ENCODE measurements around the gene WDR26. TPM values are rescaled to one million over a fixed set of nuclear protein-coding genes. Genes with fewer than 3 reads are reported as not detected.
"Not testable (repeated sequence)": the region's sequence is repeated elsewhere in the genome, so short reads cannot be mapped to it uniquely, and the experiment has no call there.

The WDR26 gene
- 48.1 and 52.6 TPM in 2 replicates for total RNA-seq (2014; rRNA removed; shearing (Covaris generic))
- 45.9 and 53.0 TPM in 2 replicates for polyA plus RNA-seq (2014; cell fraction: nucleus; rRNA removed)

GRCh38 chr1:224434691-224435317 is at the start of gene WDR26:
Gene WDR26 (minus strand): TSS chr1:224434797.
- DNase-seq (ENCODE audit: extremely low read depth, low read depth) = peak; percentile 84

- not testable (repeated sequence) for DNase-seq (ENCODE audit: extremely low read depth, low read depth)
Measured at GRCh38 chr1:224483206-224483605, 48.6 kb upstream of the WDR26 start.

GRCh38 chr1:224482619-224483018 is 48.0 kb upstream of the WDR26 start:
- no peak for DNase-seq (ENCODE audit: extremely low read depth, low read depth)

DNA sequence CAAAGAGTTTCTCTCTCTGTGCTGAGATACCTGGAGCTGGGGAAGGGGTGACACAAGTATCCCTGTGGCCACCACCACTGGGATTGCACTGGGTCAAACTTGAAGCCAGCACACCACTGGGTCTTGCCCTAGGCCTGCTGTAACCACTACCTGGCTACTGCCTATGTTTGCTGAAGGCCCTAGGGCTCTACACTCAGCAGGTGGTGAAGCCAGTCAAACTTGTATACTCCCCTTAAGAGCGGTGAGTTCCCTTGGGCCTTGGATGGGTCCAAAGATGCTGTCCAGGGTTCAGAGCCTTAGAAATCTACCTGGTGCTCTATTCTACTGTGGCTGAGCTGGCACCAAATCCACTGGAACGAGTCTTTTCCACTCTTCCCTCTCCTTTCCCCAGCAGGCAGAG is 47.0 kb upstream of the WDR26 start:
- DNase-seq (ENCODE audit: extremely low read depth, low read depth) = no peak

DNA sequence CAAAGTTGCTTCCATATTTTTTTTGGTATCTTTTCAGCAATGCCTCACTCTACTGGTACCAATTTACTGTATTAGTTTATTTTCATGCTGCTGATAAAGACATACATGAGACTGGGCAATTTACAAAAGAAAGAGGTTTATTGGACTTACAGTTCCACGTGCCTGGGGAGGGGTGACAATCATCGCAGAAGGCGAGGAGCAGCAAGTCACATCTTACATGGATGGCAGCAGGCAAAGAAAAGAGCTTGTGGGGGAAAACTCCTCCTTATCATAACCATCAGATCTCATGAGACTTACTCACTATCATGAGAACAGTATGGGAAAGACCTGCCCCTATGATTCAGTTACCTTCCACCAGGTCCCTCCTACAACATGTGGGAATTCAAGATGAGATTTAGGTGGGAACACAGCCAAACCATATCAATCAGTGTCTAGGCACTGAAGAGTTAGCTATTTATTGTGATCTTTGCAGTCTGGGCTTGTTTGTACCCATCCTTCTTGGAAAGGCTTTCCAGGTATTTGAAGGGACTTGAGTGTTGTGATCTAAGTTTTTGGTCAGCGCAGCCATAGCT is 46.4 kb upstream of the WDR26 start:
- DNase-seq (ENCODE audit: extremely low read depth, low read depth) = not testable (repeated sequence)

DNA sequence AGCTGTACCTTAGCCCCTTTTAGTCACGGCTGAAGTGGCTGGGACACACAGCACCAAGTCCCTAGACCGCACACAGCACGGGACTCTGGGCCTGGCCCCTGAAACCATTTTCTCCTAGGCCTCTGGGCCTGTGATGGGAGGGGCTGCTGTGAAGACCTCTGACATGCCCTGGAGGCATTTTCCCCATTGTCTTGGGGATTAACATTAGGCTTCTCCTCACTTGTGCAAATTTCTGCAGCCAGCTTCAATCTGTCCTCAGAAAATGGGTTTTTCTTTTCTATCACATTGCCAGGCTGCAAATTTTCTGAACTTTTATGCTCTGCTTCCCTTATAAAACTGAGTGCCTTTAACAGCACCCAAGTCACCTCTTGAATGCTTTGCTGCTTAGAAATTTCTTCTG is 45.6 kb upstream of the WDR26 start:
- not testable (repeated sequence) for DNase-seq (ENCODE audit: extremely low read depth, low read depth)

DNA sequence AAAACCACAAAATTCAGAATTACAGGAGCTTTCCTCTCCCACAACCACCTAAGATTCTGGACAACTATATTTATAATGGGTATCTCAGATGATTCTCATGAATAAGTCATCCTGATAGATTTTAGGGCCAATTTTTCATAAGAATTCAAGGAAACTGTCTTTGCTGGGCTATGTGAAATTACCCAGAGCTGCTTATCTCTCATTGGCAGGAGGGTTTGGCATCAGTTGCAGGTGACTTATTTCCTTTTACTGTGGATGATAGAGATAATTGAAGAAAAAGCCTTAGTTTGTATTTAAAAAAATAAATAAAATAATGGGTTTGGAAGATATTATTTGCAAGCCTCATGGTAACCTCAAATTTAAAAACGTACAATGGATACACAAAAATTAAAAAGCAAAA is 38.2 kb upstream of the WDR26 start:
- no peak for DNase-seq (ENCODE audit: extremely low read depth, low read depth)

GRCh38 chr1:224466154-224466553 is 31.6 kb upstream of the WDR26 start:
- no peak for DNase-seq (ENCODE audit: extremely low read depth, low read depth)

DNA sequence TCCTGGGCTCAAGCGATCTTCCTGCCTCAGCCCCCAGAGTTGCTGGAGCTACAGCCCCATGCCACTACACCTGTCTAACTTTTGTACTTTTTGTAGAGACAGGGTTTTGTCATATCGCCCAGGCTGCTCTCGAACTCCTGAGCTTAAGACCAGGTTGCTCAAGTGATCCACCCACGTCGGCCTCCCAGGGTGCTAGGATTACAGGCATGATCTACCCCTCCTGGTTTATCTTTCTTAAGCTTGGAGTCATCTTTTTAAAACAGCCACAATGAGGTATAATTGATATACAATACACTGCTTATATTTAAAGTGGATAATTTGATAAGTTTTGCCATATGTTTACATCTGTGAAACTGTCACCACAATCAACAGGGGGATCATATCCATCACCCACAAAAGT is 25.4 kb upstream of the WDR26 start:
- no peak for DNase-seq (ENCODE audit: extremely low read depth, low read depth)

- DNase-seq (ENCODE audit: extremely low read depth, low read depth) = no peak
Measured at GRCh38 chr1:224458996-224459395, 24.4 kb upstream of the WDR26 start.

DNA sequence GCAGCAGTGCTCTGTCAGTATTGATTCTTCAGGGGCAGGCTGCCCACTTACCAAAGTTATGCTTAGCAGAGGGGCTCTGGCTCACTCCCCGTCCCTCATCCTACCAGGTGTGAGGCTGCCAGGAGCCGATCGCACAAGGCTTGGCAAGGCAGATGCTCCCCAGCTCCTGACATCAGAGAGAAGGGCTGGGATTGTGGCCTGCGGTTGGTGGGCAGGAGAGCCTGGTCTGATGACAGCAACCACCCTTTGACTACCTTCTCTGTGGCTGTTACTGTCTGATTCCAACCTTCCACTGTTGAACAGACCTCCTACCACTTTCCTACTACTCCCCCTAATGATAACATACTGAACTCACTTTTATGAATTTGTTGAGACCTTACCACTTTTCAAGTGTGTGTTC is 23.7 kb upstream of the WDR26 start:
- no peak for DNase-seq (ENCODE audit: extremely low read depth, low read depth)

DNA sequence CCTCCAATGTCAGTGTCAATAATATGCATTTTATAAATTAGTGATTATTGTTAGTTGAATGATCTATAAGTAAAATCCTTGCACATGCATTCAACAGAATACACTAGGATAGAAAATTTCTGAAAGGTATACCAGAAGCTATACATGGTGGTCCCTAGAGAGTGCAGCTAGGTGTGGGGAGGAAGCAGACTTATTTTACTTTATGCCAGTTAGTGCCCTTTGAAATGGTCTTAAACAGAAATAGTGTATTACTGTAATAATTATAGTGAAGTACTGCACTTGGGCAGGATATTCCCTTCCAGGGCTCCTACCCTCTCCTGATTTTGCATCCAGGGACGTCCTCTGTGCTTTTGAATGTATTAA is 23.2 kb upstream of the WDR26 start:
- DNase-seq (ENCODE audit: extremely low read depth, low read depth) = no peak

DNA sequence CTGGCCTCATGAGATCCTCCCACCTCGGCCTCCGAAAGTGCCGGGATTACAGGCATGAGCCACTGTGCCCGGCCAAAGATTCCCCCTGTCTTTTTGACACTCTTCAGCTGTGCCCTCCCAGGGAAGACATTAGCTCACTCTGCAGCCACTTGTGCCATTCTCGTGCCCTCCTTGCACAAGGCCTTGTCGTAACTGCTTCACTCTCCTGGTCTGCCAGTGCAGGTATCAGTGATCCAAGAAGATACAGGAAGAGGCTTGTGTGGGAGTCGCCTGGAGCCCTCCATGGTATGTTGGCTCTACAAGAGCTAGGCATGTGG is 22.0 kb upstream of the WDR26 start:
- DNase-seq (ENCODE audit: extremely low read depth, low read depth) = no peak

- no peak for DNase-seq (ENCODE audit: extremely low read depth, low read depth)
Measured at GRCh38 chr1:224454402-224455055, 19.9 kb upstream of the WDR26 start.

DNA sequence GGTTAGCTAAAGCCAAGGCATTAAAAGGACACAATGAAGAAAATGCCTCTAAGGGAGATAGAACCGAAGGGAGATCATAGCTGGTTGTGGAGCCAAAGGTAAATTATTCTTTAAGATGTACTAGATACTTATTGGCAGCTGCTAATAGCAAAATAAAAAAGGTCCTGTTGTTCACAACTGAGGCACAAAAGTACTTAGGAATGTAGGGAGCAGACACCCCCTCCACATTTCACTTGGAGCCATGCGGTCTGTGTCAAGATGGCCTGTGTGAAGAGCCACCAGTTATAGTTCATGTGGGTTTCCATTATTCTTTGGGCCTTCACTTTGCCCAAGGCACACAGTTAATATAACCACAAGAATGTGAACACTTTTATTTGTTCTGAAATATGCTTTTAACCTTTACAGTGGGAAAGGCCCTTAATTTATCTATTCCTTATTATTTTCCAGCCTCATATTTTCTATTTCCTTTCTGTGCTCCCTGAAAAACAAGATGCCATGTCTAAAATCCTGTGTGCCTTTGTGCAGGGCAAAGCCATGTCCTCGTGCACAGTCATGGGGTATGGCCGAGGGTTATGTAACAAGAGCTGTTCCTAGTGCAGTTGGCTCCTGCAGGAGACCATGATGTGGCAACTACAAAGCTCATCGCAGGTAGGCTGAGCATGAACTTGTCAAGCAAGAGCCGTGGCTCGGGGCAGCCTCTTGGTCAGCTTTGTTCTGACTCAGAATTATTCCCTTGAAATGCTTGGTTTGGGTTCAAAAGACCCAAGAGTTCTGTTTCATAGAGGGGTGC is 16.2 kb upstream of the WDR26 start:
- no peak for DNase-seq (ENCODE audit: extremely low read depth, low read depth)

- no peak for DNase-seq (ENCODE audit: extremely low read depth, low read depth)
Measured at GRCh38 chr1:224450159-224450558, 15.6 kb upstream of the WDR26 start.

- DNase-seq (ENCODE audit: extremely low read depth, low read depth) = no peak
Measured at GRCh38 chr1:224448453-224449017, 13.9 kb upstream of the WDR26 start.

DNA sequence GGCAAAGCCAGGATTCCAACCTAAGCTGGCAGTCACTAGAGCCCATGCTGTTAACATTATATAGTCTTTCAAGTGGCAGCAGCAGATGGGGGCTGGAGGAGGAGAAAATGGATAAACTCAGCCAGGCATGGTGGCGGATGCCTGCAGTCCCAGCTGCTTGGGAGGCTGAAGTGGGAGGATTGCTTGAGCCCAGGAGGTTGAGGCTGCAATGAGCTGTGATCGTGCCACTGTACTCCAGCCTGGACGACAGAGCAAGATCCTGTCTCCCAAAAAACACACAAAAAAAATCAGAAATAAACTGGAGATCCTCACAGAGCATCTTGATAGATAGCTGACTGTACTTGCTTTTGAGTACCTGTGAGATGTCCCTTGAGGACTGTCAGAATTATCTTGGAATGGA is 13.4 kb upstream of the WDR26 start:
- DNase-seq (ENCODE audit: extremely low read depth, low read depth) = no peak

- DNase-seq (ENCODE audit: extremely low read depth, low read depth) = no peak
Measured at GRCh38 chr1:224447251-224447650, 12.7 kb upstream of the WDR26 start.

- no peak for DNase-seq (ENCODE audit: extremely low read depth, low read depth)
Measured at GRCh38 chr1:224438989-224439388, 4.4 kb upstream of the WDR26 start.

GRCh38 chr1:224435999-224436398 is 1.4 kb upstream of the WDR26 start:
- DNase-seq (ENCODE audit: extremely low read depth, low read depth) = no peak

All from NCI-H460 (cell line).